ENCODE measurements around the gene BTBD1. TPM values are rescaled to one million over a fixed set of nuclear protein-coding genes. Genes with fewer than 3 reads are reported as not detected.
"Not testable (repeated sequence)": the region's sequence is repeated elsewhere in the genome, so short reads cannot be mapped to it uniquely, and the experiment has no call there.

The BTBD1 gene
- total RNA-seq, 1 experiment from 2014 or later = 71.8 TPM

GRCh38 chr15:83085461-83085860, 18.4 kb upstream of the BTBD1 start:
- peak; percentile 32 for DNase-seq
- H3K27me3 ChIP-seq (ENCODE audit: control insufficient read depth, insufficient read depth, low read length); H3K36me3 ChIP-seq (replicated peaks; ENCODE audit: control insufficient read depth, insufficient read depth, low read length); H3K4me3 ChIP-seq (ENCODE audit: insufficient read depth, low read depth, low read length): not testable (repeated sequence)

- Histone ChIP-seq H3K27me3 (ENCODE audit: control insufficient read depth, insufficient read depth, low read length) (no peaks in the 10 kb centered on the region; the same call in 1 of the 2 replicates), H3K36me3 (replicated peaks; ENCODE audit: control insufficient read depth, insufficient read depth, low read length) (no peaks in the 10 kb centered on the region), H3K4me3 (ENCODE audit: insufficient read depth, low read depth, low read length) (no peak overlapping the region)
- DNase-seq = no peak
Measured at GRCh38 chr15:83082730-83083386, 15.8 kb upstream of the BTBD1 start.

- Histone ChIP-seq H3K27me3 (ENCODE audit: control insufficient read depth, insufficient read depth, low read length) (no peaks in the 10 kb centered on the region), H3K36me3 (replicated peaks; ENCODE audit: control insufficient read depth, insufficient read depth, low read length) (no peaks in the 10 kb centered on the region), H3K4me3 (ENCODE audit: insufficient read depth, low read depth, low read length) (no peak overlapping the region)
- no peak for DNase-seq
Measured at GRCh38 chr15:83081256-83082014, 14.4 kb upstream of the BTBD1 start.

GRCh38 chr15:83078712-83079111, 11.7 kb upstream of the BTBD1 start:
- H3K36me3 ChIP-seq (replicated peaks; ENCODE audit: control insufficient read depth, insufficient read depth, low read length) = no peaks in the 10 kb centered on the region
- no peak overlapping the region for H3K4me3 ChIP-seq (ENCODE audit: insufficient read depth, low read depth, low read length)
- no peak for DNase-seq
- no peaks in the 10 kb centered on the region for H3K27me3 ChIP-seq (ENCODE audit: control insufficient read depth, insufficient read depth, low read length)

GRCh38 chr15:83077491-83078230, 10.6 kb upstream of the BTBD1 start:
- Histone ChIP-seq H3K27me3 (ENCODE audit: control insufficient read depth, insufficient read depth, low read length) (no peaks in the 10 kb centered on the region), H3K4me3 (ENCODE audit: insufficient read depth, low read depth, low read length) (no peak overlapping the region), H3K36me3 (replicated peaks; ENCODE audit: control insufficient read depth, insufficient read depth, low read length) (no peaks in the 10 kb centered on the region)
- no peak for DNase-seq

- peak; percentile 86 for DNase-seq
- not testable (repeated sequence) for H3K36me3 ChIP-seq (replicated peaks; ENCODE audit: control insufficient read depth, insufficient read depth, low read length); H3K4me3 ChIP-seq (ENCODE audit: insufficient read depth, low read depth, low read length); H3K27me3 ChIP-seq (ENCODE audit: control insufficient read depth, insufficient read depth, low read length)
Measured at GRCh38 chr15:83069211-83069642, 2.2 kb upstream of the BTBD1 start.

- H3K36me3 ChIP-seq (replicated peaks; ENCODE audit: control insufficient read depth, insufficient read depth, low read length) = no peaks in the 10 kb centered on the region
- no peak overlapping the region for H3K4me3 ChIP-seq (ENCODE audit: insufficient read depth, low read depth, low read length)
- no peak for DNase-seq
- H3K27me3 ChIP-seq (ENCODE audit: control insufficient read depth, insufficient read depth, low read length) = no peaks in the 10 kb centered on the region
Measured at GRCh38 chr15:83068054-83068453, 1.0 kb upstream of the BTBD1 start.

- peak overlapping the region; percentile 83 for H3K4me3 ChIP-seq (ENCODE audit: insufficient read depth, low read depth, low read length)
- no peak for DNase-seq
- H3K27me3 ChIP-seq (ENCODE audit: control insufficient read depth, insufficient read depth, low read length) = no peaks in the 10 kb centered on the region
- H3K36me3 ChIP-seq (replicated peaks; ENCODE audit: control insufficient read depth, insufficient read depth, low read length) = peaks cover 2% of the 10 kb centered on the region
Measured at GRCh38 chr15:83067638-83067962, 548 bp upstream of the BTBD1 start.

GRCh38 chr15:83066034-83066733, 868 bp downstream of the BTBD1 start:
- no peak for DNase-seq
- Histone ChIP-seq H3K36me3 (replicated peaks; ENCODE audit: control insufficient read depth, insufficient read depth, low read length) (peaks cover 4% of the 10 kb centered on the region), H3K27me3 (ENCODE audit: control insufficient read depth, insufficient read depth, low read length) (no peaks in the 10 kb centered on the region), H3K4me3 (ENCODE audit: insufficient read depth, low read depth, low read length) (peak overlapping the region; percentile 83)

GRCh38 chr15:83065431-83065830, 1.6 kb downstream of the BTBD1 start:
- Histone ChIP-seq H3K36me3 (replicated peaks; ENCODE audit: control insufficient read depth, insufficient read depth, low read length) (peaks cover 4% of the 10 kb centered on the region), H3K4me3 (ENCODE audit: insufficient read depth, low read depth, low read length) (peak overlapping the region; percentile 83), H3K27me3 (ENCODE audit: control insufficient read depth, insufficient read depth, low read length) (no peaks in the 10 kb centered on the region)
- DNase-seq = no peak

- no peak for DNase-seq
- H3K27me3 ChIP-seq (ENCODE audit: control insufficient read depth, insufficient read depth, low read length) = no peaks in the 10 kb centered on the region
- peaks cover 4% of the 10 kb centered on the region for H3K36me3 ChIP-seq (replicated peaks; ENCODE audit: control insufficient read depth, insufficient read depth, low read length)
- no peak overlapping the region for H3K4me3 ChIP-seq (ENCODE audit: insufficient read depth, low read depth, low read length)
Measured at GRCh38 chr15:83064859-83065258, 2.2 kb downstream of the BTBD1 start.

GRCh38 chr15:83063551-83063950, 3.5 kb downstream of the BTBD1 start:
- H3K4me3 ChIP-seq (ENCODE audit: insufficient read depth, low read depth, low read length) = no peak overlapping the region
- peaks cover 4% of the 10 kb centered on the region for H3K36me3 ChIP-seq (replicated peaks; ENCODE audit: control insufficient read depth, insufficient read depth, low read length)
- H3K27me3 ChIP-seq (ENCODE audit: control insufficient read depth, insufficient read depth, low read length) = no peaks in the 10 kb centered on the region
- no peak for DNase-seq

GRCh38 chr15:83062768-83063180, 4.3 kb downstream of the BTBD1 start:
- no peak for DNase-seq
- Histone ChIP-seq H3K36me3 (replicated peaks; ENCODE audit: control insufficient read depth, insufficient read depth, low read length) (peaks cover 4% of the 10 kb centered on the region), H3K4me3 (ENCODE audit: insufficient read depth, low read depth, low read length) (no peak overlapping the region), H3K27me3 (ENCODE audit: control insufficient read depth, insufficient read depth, low read length) (no peaks in the 10 kb centered on the region)

- no peak overlapping the region for H3K4me3 ChIP-seq (ENCODE audit: insufficient read depth, low read depth, low read length)
- DNase-seq = no peak
- peaks cover 4% of the 10 kb centered on the region for H3K36me3 ChIP-seq (replicated peaks; ENCODE audit: control insufficient read depth, insufficient read depth, low read length)
- no peaks in the 10 kb centered on the region for H3K27me3 ChIP-seq (ENCODE audit: control insufficient read depth, insufficient read depth, low read length)
Measured at GRCh38 chr15:83061680-83062079, 5.4 kb downstream of the BTBD1 start.

Measured in H7 (cell line).